IMR-90 (cell line): ENCODE measurements around the gene CAPZA2. TPM values are rescaled to one million over a fixed set of nuclear protein-coding genes. Genes with fewer than 3 reads are reported as not detected.
A peak's percentile ranks its signal among the peaks of the same experiment; 100 is the strongest.

Experiments
- ATAC-seq: fragments of 200-7000 bp; cut with Tn5 transposase; 2 replicates; pipeline ENCODE4 v1.9.1; 2020; ENCODE audit warnings: low read depth, mild to moderate bottlenecking, moderate library complexity
- BruUV-seq: library from RNA; stranded (reverse); fragments of 400-500 nt; replicated peaks from 2 replicates; lab custom pipeline; 2021; lab: Mats Ljungman, UMichigan
- CTCF ChIA-PET: fragments of 300-600 bp; formaldehyde crosslinking; extraction: SDS; loops from one replicate; lab custom pipeline; 2021; ENCODE audit warnings: antibody characterized with exemption; lab: Yijun Ruan, JAX
- POLR2A ChIA-PET: fragments of 300-600 bp; sonication (Branson Sonifier 250); formaldehyde crosslinking; loops from one replicate; lab custom pipeline; 2022; ENCODE audit warnings: antibody characterized with exemption; ENCODE audit not compliant: unreplicated experiment; lab: Charles Lee
- DNase-seq: peaks from one replicate; pipeline ENCODE4 v3.0.0; 2013
- H2AFZ ChIP-seq: replicated peaks from 2 replicates; pipeline ENCODE3; 2013; ENCODE audit warnings: low read length, mild to moderate bottlenecking; ENCODE audit not compliant: poor library complexity
- H2AK5ac ChIP-seq: 2 replicates; pipeline ENCODE4 v1.6.1; 2013; ENCODE audit warnings: low read depth, low read length, inconsistent platforms
- H2AK9ac ChIP-seq: replicated peaks from 2 replicates; pipeline ENCODE3; 2013; ENCODE audit warnings: mild to moderate bottlenecking, low read depth, low read length, moderate library complexity; ENCODE audit not compliant: poor library complexity
- H2BK120ac ChIP-seq: 2 replicates; pipeline ENCODE4 v1.6.1; 2013; ENCODE audit warnings: low read depth, low read length, inconsistent platforms
- H2BK15ac ChIP-seq: 3 replicates; pipeline ENCODE4 v1.6.1; 2013; ENCODE audit warnings: low read depth, low read length, inconsistent platforms
- H2BK20ac ChIP-seq: 2 replicates; pipeline ENCODE4 v1.6.1; 2013; ENCODE audit warnings: low read depth, mild to moderate bottlenecking, inconsistent platforms, low read length, moderate library complexity
- H2BK5ac ChIP-seq: 2 replicates; pipeline ENCODE4 v1.6.1; 2013; ENCODE audit warnings: mild to moderate bottlenecking, low read depth, low read length, inconsistent platforms; ENCODE audit not compliant: poor library complexity, severe bottlenecking
- H3K14ac ChIP-seq: replicated peaks from 2 replicates; pipeline ENCODE4 v1.6.1; 2013; ENCODE audit warnings: low read depth, low read length, inconsistent platforms
- H3K18ac ChIP-seq: 2 replicates; pipeline ENCODE4 v1.6.1; 2013; ENCODE audit warnings: low read depth, low read length, control low read depth
- H3K23ac ChIP-seq: 2 replicates; pipeline ENCODE4 v1.6.1; 2013; ENCODE audit warnings: low read depth, low read length, inconsistent platforms
- H3K27ac ChIP-seq: 2 replicates; pipeline ENCODE4 v1.5.1; 2013; ENCODE audit warnings: mild to moderate bottlenecking, control low read depth, low read length; ENCODE audit not compliant: insufficient read depth
- H3K27me3 ChIP-seq: 2 replicates; pipeline ENCODE4 v1.6.1; 2013; ENCODE audit warnings: low read length; ENCODE audit not compliant: control insufficient read depth, insufficient read depth
- H3K36me3 ChIP-seq: 2 replicates; pipeline ENCODE4 v1.6.1; 2013; ENCODE audit warnings: low read length, mixed read lengths; ENCODE audit not compliant: control insufficient read depth, insufficient read depth
- H3K4ac ChIP-seq: 2 replicates; pipeline ENCODE4 v1.6.1; 2013; ENCODE audit warnings: low read depth, low read length, inconsistent platforms
- H3K4me1 ChIP-seq: 2 replicates; pipeline ENCODE4 v1.6.1; 2013; ENCODE audit warnings: low read length, mixed read lengths; ENCODE audit not compliant: control insufficient read depth, insufficient read depth
- H3K4me2 ChIP-seq: 2 replicates; pipeline ENCODE4 v1.6.1; 2013; ENCODE audit warnings: low read depth, mild to moderate bottlenecking, control low read depth, low read length, moderate library complexity
- H3K4me3 ChIP-seq: 2 replicates; pipeline ENCODE4 v1.5.1; 2013; ENCODE audit warnings: low read depth, mild to moderate bottlenecking, control low read depth, low read length, moderate library complexity; ENCODE audit not compliant: insufficient read depth
- H3K56ac ChIP-seq: 2 replicates; pipeline ENCODE4 v1.6.1; 2013; ENCODE audit warnings: low read length, inconsistent platforms; ENCODE audit not compliant: insufficient read depth; ENCODE audit errors: extremely low read depth
- H3K79me1 ChIP-seq, 2 experiments: 2 replicates each; pipeline ENCODE4 v1.6.1; 2013; ENCODE audit warnings: low read length in 2 of 2, inconsistent platforms in 1 of 2, low read depth in 1 of 2
- H3K9ac ChIP-seq: 2 replicates; pipeline ENCODE4 v1.6.1; 2013; ENCODE audit warnings: low read depth, low read length, control low read depth
- H3K9me1 ChIP-seq: 2 replicates; pipeline ENCODE4 v1.6.1; 2013; ENCODE audit warnings: low read length, inconsistent platforms; ENCODE audit not compliant: insufficient read depth
- H3K9me3 ChIP-seq: 2 replicates; pipeline ENCODE4 v1.6.1; 2013; ENCODE audit warnings: low read length; ENCODE audit not compliant: control insufficient read depth, insufficient read depth
- H4K20me1 ChIP-seq: 2 replicates; pipeline ENCODE4 v1.6.1; 2013; ENCODE audit warnings: low read length, inconsistent platforms; ENCODE audit not compliant: insufficient read depth
- H4K5ac ChIP-seq: 2 replicates; pipeline ENCODE4 v1.6.1; 2013; ENCODE audit warnings: mild to moderate bottlenecking, low read depth, low read length, control low read depth
- H4K8ac ChIP-seq, 2 experiments: 2 replicates each; pipeline ENCODE4 v1.6.1; 2013; ENCODE audit warnings: low read depth in 2 of 2, low read length in 2 of 2, control low read depth in 1 of 2, inconsistent platforms in 1 of 2
- H4K91ac ChIP-seq: 2 replicates; pipeline ENCODE4 v1.6.1; 2013; ENCODE audit warnings: low read depth, low read length, inconsistent platforms; ENCODE audit not compliant: insufficient read depth
- BHLHE40 ChIP-seq: fragments of 150-350 bp; IDR thresholded peaks from 2 replicates; pipeline ENCODE4 v1.6.1; 2016; ENCODE audit warnings: mild to moderate bottlenecking, low read depth, low read length
- CEBPB ChIP-seq: IDR thresholded peaks from 2 replicates; pipeline ENCODE4 v1.6.1; 2012; ENCODE audit warnings: low read depth, low read length, improper control_type of control experiment
- CTCF ChIP-seq: conservative IDR thresholded peaks from 2 replicates; pipeline ENCODE4 v1.5.1; 2012; ENCODE audit warnings: mild to moderate bottlenecking, low read depth, low read length, improper control_type of control experiment
- ELK1 ChIP-seq: fragments of 150-350 bp; IDR thresholded peaks from 2 replicates; pipeline ENCODE4 v1.6.1; 2016; ENCODE audit warnings: low read depth, mild to moderate bottlenecking, low read length, moderate library complexity, borderline replicate concordance
- FOS ChIP-seq: fragments of 150-350 bp; IDR thresholded peaks from 2 replicates; pipeline ENCODE4 v1.6.1; 2016; ENCODE audit warnings: low read depth, low read length
- MAFK ChIP-seq: IDR thresholded peaks from 2 replicates; pipeline ENCODE4 v1.6.1; 2012; ENCODE audit warnings: low read depth, low read length, improper control_type of control experiment
- MAZ ChIP-seq: IDR thresholded peaks from 2 replicates; pipeline ENCODE4 v1.6.1; 2012; ENCODE audit warnings: low read depth, mild to moderate bottlenecking, low read length, improper control_type of control experiment, moderate library complexity, borderline replicate concordance
- MXI1 ChIP-seq: IDR thresholded peaks from 2 replicates; pipeline ENCODE4 v1.6.1; 2012; ENCODE audit warnings: low read depth, mild to moderate bottlenecking, low read length, moderate library complexity, borderline replicate concordance
- POLR2A ChIP-seq: IDR thresholded peaks from 2 replicates; pipeline ENCODE4 v1.6.1; 2012; ENCODE audit warnings: mild to moderate bottlenecking, low read depth, low read length
- RAD21 ChIP-seq: IDR thresholded peaks from 2 replicates; pipeline ENCODE4 v1.6.1; 2012; ENCODE audit warnings: low read length, improper control_type of control experiment
- RCOR1 ChIP-seq: IDR thresholded peaks from 2 replicates; pipeline ENCODE4 v1.6.1; 2012; ENCODE audit warnings: mild to moderate bottlenecking, low read length, improper control_type of control experiment; ENCODE audit not compliant: insufficient replicate concordance
- RFX5 ChIP-seq: IDR thresholded peaks from 2 replicates; pipeline ENCODE4 v1.8.0; 2012; ENCODE audit warnings: low read depth, mild to moderate bottlenecking, low read length, moderate library complexity
- SMC3 ChIP-seq: fragments of 150-350 bp; IDR thresholded peaks from 2 replicates; pipeline ENCODE4 v1.6.1; 2016; ENCODE audit warnings: low read depth, mild to moderate bottlenecking, antibody characterized with exemption, low read length, moderate library complexity
- WGBS, 2 experiments: methylation state at CpG; one replicate each; pipeline versions ENCODE4 v1.1.5 to v1.1.7; 2013; ENCODE audit warnings: missing lambda C conversion rate in 2 of 2; ENCODE audit not compliant: insufficient read length in 1 of 2; ENCODE audit errors: extremely low coverage in 2 of 2; 5-methylcytosine and 5-hydroxymethylcytosine counted together
- dilution Hi-C: fragments of 300-500 bp; cut with HindIII; formaldehyde crosslinking; loops from one replicate; pipeline ENCODE4 v1.14.3; 2018; ENCODE audit warnings: low sequenced_read_pairs; ENCODE audit not compliant: unreplicated experiment
- in situ Hi-C: fragments of 300-500 bp; cut with MboI; formaldehyde crosslinking; loops from 3 replicates; pipeline ENCODE4 v1.14.3; 2019; ENCODE audit warnings: low sequenced_read_pairs, inconsistent platforms, mixed read lengths
- intact Hi-C: fragments of 100-400 bp; cut with micrococcal nuclease; formaldehyde crosslinking; loops from 2 replicates; pipeline ENCODE4 v1.10.0; 2022
- polyA plus RNA-seq, 3 experiments: library from polyadenylated mRNA; depleted of rRNA; stranded (reverse); fragments of >200 nt; gene quantifications; 2 replicates each; pipeline ENCODE4 v1.2.3, GENCODE V29; 2012; ENCODE audit warnings: low replicate concordance in 1 of 3
- total RNA-seq: library from RNA; depleted of rRNA; stranded (reverse); fragments of >200 nt; gene quantifications from 2 replicates; pipeline ENCODE4 v1.2.3, GENCODE V29; 2012

The CAPZA2 gene
- total and polyA plus RNA-seq, 2 of the 4 experiments (the other 2 are of a cell fraction) = 66.6 to 133 TPM

- H3K4me3 ChIP-seq = no peak overlapping the region
- H2BK120ac ChIP-seq = no peak overlapping the region
- peaks cover 4% of the 10 kb centered on the region for H3K4me1 ChIP-seq
- H4K20me1 ChIP-seq = peaks cover 84% of the 10 kb centered on the region
- H3K14ac ChIP-seq = no peak overlapping the region
- H3K4me2 ChIP-seq = no peak overlapping the region; the same call in 1 of the 2 replicates
- H2AK5ac ChIP-seq = no peak overlapping the region
- no peak overlapping the region for H3K56ac ChIP-seq
- CTCF ChIA-PET = interaction anchor here (0.6 kb wide), 1 partner anchor 36 kb away, joined by 3 read pairs; no protein-coding TSS in a partner anchor
- H3K9me1 ChIP-seq = peaks cover 13% of the 10 kb centered on the region
- DNase-seq (peak; percentile 38), ATAC-seq (peak; percentile 47)
- no peak overlapping the region for H3K9ac ChIP-seq
- no peak overlapping the region for H2BK20ac ChIP-seq
- no peak overlapping the region for H2AK9ac ChIP-seq
- BruUV-seq = no TSS peak
- H3K36me3 ChIP-seq = peaks cover 6% of the 10 kb centered on the region
- in situ Hi-C loops (no loop called here), intact Hi-C loops (no loop called here), dilution Hi-C loops (no loop called here)
- no peak overlapping the region for H2BK5ac ChIP-seq
- no peak overlapping the region for H3K4ac ChIP-seq
- H3K27me3 ChIP-seq = no peaks in the 10 kb centered on the region
- no peak overlapping the region for H2AFZ ChIP-seq
- H4K8ac ChIP-seq = no peak overlapping the region
- H3K27ac ChIP-seq = no peak overlapping the region
- peaks cover 4 to 72% of the 10 kb centered on the region in 2 experiments; a peak in 3 of 4 replicates for H3K79me1 ChIP-seq
- H2BK15ac ChIP-seq = no peak overlapping the region
- H4K91ac ChIP-seq = no peak overlapping the region
- no peak overlapping the region for H3K23ac ChIP-seq
- no peak for TF ChIP-seq MAZ
- TF ChIP-seq FOS = no peak
- no peak for TF ChIP-seq MXI1
- TF ChIP-seq RAD21 = no peak
- no peak for TF ChIP-seq RFX5
- TF ChIP-seq CTCF = no peak
- no peak for TF ChIP-seq MAFK
- TF ChIP-seq POLR2A = no peak
- no peak for TF ChIP-seq SMC3
- TF ChIP-seq ELK1 = no peak
- no peak for TF ChIP-seq CEBPB
- no peak for TF ChIP-seq BHLHE40
- TF ChIP-seq RCOR1 = no peak
- no peaks in the 10 kb centered on the region for H3K9me3 ChIP-seq
- 83% methylated on average over 2 of the region's 8 CpGs; no CpG with 5 or more reads in 1 of the 2 experiments for WGBS, 2 experiments
- no peak overlapping the region for H4K5ac ChIP-seq
- POLR2A ChIA-PET = no interaction called here
- H3K18ac ChIP-seq = no peak overlapping the region
These were observed 14.5 kb downstream of the CAPZA2 start for GRCh38 chr7:116876664-116877442.
